ENCODE measurements around the gene MRPL18. TPM values are rescaled to one million over a fixed set of nuclear protein-coding genes. Genes with fewer than 3 reads are reported as not detected.

Gene MRPL18
- polyA plus RNA-seq, 1 donor (not counting 4 experiments of a cell fraction or from before 2014, with no cell fraction given): 127 TPM

DNA sequence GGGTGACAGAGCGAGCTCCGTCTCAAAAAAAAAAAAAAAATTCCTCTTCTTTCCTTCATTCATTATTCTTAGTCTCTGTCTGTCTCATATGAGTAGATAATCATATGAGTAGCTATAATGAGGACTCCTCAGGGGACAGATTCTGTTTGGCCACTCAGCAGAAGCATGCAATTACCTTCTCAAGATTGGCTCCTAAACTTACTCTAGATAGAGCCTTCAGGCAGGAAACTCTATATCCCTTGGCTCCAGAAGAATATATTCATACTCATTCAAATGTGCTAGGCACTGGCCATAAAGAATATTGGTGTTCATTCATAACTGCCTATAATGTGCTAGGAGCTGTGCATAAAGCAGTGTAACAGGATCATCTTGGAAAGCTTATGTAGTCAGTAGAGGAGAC, 30.6 kb upstream of the MRPL18 start:
- H3K4me1 ChIP-seq (ENCODE audit: control insufficient read depth, extremely low read depth, insufficient read depth, low read length): peaks cover 33% of the 10 kb centered on the region
- H3K9me3 ChIP-seq (ENCODE audit: control insufficient read depth, low read depth, low read length): no peaks in the 10 kb centered on the region
- peaks cover 23% of the 10 kb centered on the region for H3K79me2 ChIP-seq (ENCODE audit: control insufficient read depth, insufficient read depth, low read length)
- TF ChIP-seq, protein P1, sequence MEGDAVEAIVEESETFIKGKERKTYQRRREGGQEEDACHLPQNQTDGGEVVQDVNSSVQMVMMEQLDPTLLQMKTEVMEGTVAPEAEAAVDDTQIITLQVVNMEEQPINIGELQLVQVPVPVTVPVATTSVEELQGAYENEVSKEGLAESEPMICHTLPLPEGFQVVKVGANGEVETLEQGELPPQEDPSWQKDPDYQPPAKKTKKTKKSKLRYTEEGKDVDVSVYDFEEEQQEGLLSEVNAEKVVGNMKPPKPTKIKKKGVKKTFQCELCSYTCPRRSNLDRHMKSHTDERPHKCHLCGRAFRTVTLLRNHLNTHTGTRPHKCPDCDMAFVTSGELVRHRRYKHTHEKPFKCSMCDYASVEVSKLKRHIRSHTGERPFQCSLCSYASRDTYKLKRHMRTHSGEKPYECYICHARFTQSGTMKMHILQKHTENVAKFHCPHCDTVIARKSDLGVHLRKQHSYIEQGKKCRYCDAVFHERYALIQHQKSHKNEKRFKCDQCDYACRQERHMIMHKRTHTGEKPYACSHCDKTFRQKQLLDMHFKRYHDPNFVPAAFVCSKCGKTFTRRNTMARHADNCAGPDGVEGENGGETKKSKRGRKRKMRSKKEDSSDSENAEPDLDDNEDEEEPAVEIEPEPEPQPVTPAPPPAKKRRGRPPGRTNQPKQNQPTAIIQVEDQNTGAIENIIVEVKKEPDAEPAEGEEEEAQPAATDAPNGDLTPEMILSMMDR (optimal IDR thresholded peaks at IDR 0.05 in 1 of 3, IDR thresholded peaks at IDR 0.05 in 1 of 3, conservative IDR thresholded peaks at IDR 0.05 in 1 of 3; ENCODE audit: extremely low read depth in 1 of 3, insufficient read depth in 2 of 3, low read length in 3 of 3): no peak
- TF ChIP-seq EZH2 (IDR thresholded peaks at IDR 0.05; ENCODE audit: low read length): no peak
- no peak overlapping the region for H3K27ac ChIP-seq (ENCODE audit: control insufficient read depth, insufficient read depth, low read length)
- DNase-seq (ENCODE audit: low read depth, low spot score) (no peak), FAIRE-seq (no peak)
- H3K27me3 ChIP-seq (ENCODE audit: control insufficient read depth, extremely low read depth, insufficient read depth, low read length): no peaks in the 10 kb centered on the region
- peaks cover 10 to 26% of the 10 kb centered on the region in 2 experiments for H3K36me3 ChIP-seq (ENCODE audit: control insufficient read depth in 2 of 2, extremely low read depth in 1 of 2, insufficient read depth in 2 of 2, low read length in 2 of 2)
- dilution Hi-C loops (cut with MboI; ENCODE audit: extremely low pct_ligation_motif_present, low sequenced_read_pairs): no loop called here
- no peaks in the 10 kb centered on the region for H4K20me1 ChIP-seq (ENCODE audit: control insufficient read depth, extremely low read depth, insufficient read depth, low read length)
- H3K4me3 ChIP-seq (ENCODE audit: control insufficient read depth in 2 of 3, extremely low read depth in 1 of 3, insufficient read depth in 2 of 3, low read depth in 1 of 3, low read length in 3 of 3): no peak overlapping the region
- peaks cover 2% of the 10 kb centered on the region for H3K9me1 ChIP-seq (ENCODE audit: control insufficient read depth, extremely low read depth, insufficient read depth, low read length)
- no peak overlapping the region for H3K9ac ChIP-seq (ENCODE audit: control insufficient read depth, extremely low read depth, insufficient read depth, low read length)
- no peak overlapping the region for H2AFZ ChIP-seq (ENCODE audit: control insufficient read depth, low read length)
- no peak overlapping the region for H3K4me2 ChIP-seq (ENCODE audit: control insufficient read depth, extremely low read depth, insufficient read depth, low read depth, low read length)

- peak overlapping the region; percentile 83 for H3K9ac ChIP-seq (ENCODE audit: control insufficient read depth, extremely low read depth, insufficient read depth, low read length)
- H3K9me1 ChIP-seq (ENCODE audit: control insufficient read depth, extremely low read depth, insufficient read depth, low read length): peaks cover 2% of the 10 kb centered on the region
- H2AFZ ChIP-seq (ENCODE audit: control insufficient read depth, low read length): no peak overlapping the region
- FAIRE-seq (peak; percentile 57), DNase-seq (ENCODE audit: low read depth, low spot score) (no peak)
- no peaks in the 10 kb centered on the region for H4K20me1 ChIP-seq (ENCODE audit: control insufficient read depth, extremely low read depth, insufficient read depth, low read length)
- TF ChIP-seq EZH2 (IDR thresholded peaks at IDR 0.05; ENCODE audit: low read length): no peak
- TF ChIP-seq, protein P1 (optimal IDR thresholded peaks at IDR 0.05 in 1 of 3, IDR thresholded peaks at IDR 0.05 in 1 of 3, conservative IDR thresholded peaks at IDR 0.05 in 1 of 3; ENCODE audit: extremely low read depth in 1 of 3, insufficient read depth in 2 of 3, low read length in 3 of 3): no peak
- peaks cover 30% of the 10 kb centered on the region for H3K79me2 ChIP-seq (ENCODE audit: control insufficient read depth, insufficient read depth, low read length)
- dilution Hi-C loops (cut with MboI; ENCODE audit: extremely low pct_ligation_motif_present, low sequenced_read_pairs): no loop called here
- peak overlapping the region; percentile 93 for H3K4me2 ChIP-seq (ENCODE audit: control insufficient read depth, extremely low read depth, insufficient read depth, low read depth, low read length)
- no peaks in the 10 kb centered on the region for H3K27me3 ChIP-seq (ENCODE audit: control insufficient read depth, extremely low read depth, insufficient read depth, low read length)
- peak overlapping the region in 2 of 3 experiments; percentile 71 to 93 for H3K4me3 ChIP-seq (ENCODE audit: control insufficient read depth in 2 of 3, extremely low read depth in 1 of 3, insufficient read depth in 2 of 3, low read depth in 1 of 3, low read length in 3 of 3)
- peaks cover 33% of the 10 kb centered on the region for H3K4me1 ChIP-seq (ENCODE audit: control insufficient read depth, extremely low read depth, insufficient read depth, low read length)
- H3K36me3 ChIP-seq (ENCODE audit: control insufficient read depth in 2 of 2, extremely low read depth in 1 of 2, insufficient read depth in 2 of 2, low read length in 2 of 2): peaks cover 5 to 26% of the 10 kb centered on the region in 2 experiments
- H3K27ac ChIP-seq (ENCODE audit: control insufficient read depth, insufficient read depth, low read length): peak overlapping the region; percentile 85
- H3K9me3 ChIP-seq (ENCODE audit: control insufficient read depth, low read depth, low read length): no peaks in the 10 kb centered on the region
Observed at GRCh38 chr6:159760602-159761057, 29.6 kb upstream of the MRPL18 start.
